Stimulated activated CD8-positive, alpha-beta memory T cell treated with anti-CD3 and anti-CD28 coated beads, Interleukin-7, amount 100 ng/mL, for 48 hours (primary cell): Measurements from ENCODE around the gene GALNS.
"Not testable (repeated sequence)": the region's sequence is repeated elsewhere in the genome, so short reads cannot be mapped to it uniquely, and the experiment has no call there.

Experiments
- DNase-seq, 2 donors: peaks; one replicate each; pipeline ENCODE4 v3.0.0-alpha.2; 2020; ENCODE audit warnings: low read depth in 1 of 2; ENCODE audit errors: extremely low read depth in 1 of 2

GALNS gene, protein sequence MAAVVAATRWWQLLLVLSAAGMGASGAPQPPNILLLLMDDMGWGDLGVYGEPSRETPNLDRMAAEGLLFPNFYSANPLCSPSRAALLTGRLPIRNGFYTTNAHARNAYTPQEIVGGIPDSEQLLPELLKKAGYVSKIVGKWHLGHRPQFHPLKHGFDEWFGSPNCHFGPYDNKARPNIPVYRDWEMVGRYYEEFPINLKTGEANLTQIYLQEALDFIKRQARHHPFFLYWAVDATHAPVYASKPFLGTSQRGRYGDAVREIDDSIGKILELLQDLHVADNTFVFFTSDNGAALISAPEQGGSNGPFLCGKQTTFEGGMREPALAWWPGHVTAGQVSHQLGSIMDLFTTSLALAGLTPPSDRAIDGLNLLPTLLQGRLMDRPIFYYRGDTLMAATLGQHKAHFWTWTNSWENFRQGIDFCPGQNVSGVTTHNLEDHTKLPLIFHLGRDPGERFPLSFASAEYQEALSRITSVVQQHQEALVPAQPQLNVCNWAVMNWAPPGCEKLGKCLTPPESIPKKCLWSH

DNA sequence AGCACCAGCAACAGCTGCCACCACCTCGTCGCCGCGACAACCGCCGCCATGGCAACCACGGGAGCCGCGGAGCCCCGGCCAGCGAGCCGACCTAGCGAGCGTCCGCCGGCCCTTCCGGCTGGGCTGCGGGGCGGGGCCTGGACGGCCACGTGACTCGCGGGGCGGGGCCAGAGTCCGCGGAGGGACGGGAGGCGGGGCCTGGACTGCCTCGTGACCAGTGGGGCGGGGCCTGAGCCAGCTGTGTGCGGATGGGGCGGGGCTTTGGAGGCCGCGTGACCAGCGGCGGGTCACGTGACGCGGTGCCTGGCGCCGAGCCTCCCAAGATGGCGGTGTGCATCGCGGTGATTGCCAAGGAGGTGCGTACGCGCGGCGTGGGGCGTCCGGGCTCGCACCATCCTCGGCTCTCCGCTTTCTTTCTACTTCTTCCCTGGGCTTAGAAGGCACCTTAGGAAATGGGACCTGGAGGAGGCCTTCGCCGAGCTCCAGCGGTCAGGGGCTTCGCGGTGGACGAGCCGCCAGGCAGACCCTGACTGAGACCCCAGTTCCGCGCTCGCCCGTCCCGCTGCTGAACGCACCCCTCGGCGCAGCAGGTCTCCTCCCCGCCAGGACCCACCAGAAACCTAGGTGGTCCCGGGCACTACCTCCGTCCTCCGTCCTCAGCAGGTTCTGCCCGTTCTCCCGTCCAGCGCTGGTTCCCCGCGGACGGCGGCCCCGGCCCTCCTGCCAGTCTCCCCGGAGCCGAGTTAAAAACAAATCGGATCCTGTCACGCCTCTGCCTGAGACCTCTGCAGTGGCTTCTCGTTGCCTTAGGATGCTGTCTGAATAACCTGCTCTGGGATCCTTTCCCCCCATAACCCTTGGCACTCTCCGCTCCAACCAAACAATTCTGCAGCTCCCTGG is at the start of gene GALNS, which contains the start of gene TRAPPC2L:
Gene GALNS, minus strand, starts transcription at position 120 of the 900 bp plus-strand sequence. Its CDS starts 70 bp downstream, at position 50.
Gene TRAPPC2L, plus strand, starts transcription at position 300 of the 900 bp plus-strand sequence. Its CDS starts 24 bp downstream, at position 324.
- peak; percentile 95 to 97 for DNase-seq

DNA sequence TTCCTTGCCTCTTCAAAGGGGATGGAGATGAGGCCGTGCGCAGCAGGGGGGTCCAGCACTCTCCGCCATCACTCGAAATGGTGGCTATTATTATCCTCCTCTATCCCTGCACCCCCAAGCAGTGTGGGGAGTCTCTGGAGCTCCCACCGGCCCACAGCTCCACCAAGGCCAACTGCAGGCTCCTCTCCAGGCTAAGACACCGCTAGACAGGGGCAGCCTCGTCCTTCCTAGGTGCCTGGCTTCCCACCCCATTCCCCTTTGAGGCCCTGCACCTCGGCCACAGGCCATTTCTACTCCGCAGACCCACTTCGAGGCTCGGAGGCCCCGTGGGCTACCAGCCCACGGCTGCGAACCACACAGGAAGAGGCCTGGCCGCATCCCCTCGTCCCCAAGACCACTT is 49.3 kb upstream of the GALNS start:
- DNase-seq = no peak

DNA sequence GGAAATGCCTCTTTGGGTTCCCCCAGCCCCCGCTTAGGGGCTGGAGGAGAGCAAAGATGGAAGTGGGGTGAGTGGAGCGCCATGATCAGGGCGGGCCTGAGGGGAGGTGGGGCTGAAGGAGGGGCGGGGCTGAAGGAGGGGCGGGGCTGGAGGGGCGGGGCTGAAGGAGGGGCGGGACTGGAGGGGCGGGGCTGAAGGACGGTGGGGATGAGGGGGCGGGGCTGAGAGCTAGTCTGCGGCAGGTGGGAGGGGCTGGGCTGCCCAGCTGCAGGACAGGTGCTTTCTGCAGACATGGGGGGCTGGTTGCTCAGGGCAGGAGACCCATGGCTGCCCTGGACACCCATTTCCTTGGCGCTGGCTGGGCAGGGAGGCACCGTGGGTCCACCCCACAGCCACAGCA is 48.8 kb upstream of the GALNS start:
- peak in 1 of 2 donors; percentile 3 for DNase-seq

DNA sequence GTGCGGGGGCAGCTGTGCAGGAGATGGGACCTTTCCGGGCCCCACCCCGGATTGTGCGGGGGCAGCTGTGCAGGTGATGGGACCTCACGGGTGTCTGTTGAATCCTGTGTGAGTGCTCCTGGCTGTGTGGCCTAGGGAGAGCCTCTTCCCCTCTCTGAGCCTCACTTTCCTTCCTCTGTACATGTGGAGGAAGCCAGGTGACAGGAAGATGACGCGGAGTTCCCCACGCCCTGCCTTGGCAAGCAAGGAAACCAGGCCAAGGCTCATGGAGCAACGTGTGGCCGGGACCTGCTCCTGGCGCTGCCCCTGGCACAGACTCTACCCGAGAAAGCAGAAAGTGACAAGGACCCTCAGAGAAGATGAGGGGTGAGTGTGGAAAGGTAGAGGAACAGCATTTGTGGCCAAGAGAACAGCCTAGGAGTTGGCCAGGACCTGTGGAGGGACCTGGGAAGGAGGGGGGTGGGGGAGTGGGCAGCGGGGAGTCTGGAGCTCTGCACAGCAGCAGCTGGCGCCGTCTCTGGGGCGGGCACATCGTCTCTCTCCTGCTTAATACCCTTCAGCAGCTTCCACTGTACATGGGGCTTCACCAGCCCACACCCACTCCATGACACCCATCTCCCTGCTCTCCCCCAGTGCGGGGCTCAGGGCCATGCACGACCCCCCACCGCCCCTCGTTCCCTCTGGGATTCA is 48.1 kb upstream of the GALNS start:
- DNase-seq = no peak

DNA sequence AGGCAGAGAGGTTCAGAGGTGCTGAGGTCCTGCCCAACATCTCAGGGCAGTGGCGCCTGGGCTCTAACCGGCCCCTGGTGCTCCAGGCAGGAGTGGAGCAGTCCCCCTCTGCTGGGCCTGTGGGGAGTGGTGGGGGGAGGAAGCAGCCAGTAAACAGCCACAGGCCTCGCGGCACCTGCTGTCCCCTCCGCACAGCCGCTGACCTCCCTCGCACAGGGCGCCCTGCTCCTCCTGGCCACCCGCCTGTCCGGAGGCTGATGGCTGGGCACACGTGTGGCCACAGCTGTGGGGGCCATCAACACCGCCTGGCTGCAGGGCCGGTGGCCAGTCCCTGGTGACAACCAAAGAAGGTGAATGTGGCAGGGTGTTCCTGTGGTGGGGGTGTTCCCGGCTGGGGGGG is 46.5 kb upstream of the GALNS start:
- DNase-seq = no peak

DNA sequence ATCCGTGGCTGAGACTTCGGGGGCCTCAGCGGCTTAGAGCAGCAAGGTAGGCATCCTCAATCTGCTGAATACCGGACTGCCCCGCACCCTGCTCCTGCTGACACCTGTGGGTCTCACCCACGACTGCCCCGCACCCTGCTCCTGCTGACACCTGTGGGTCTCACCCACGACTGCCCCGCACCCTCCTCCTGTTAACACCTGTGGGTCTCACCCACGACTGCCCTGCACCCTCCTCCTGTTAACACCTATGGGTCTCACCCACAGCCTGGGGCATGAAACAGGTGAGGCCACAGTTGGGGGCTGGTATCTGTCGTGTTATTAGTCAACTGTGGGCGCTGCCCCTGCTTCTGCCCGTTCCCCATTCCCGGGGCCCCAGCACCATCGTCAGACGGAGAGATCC is 46.0 kb upstream of the GALNS start:
- DNase-seq = no peak

DNA sequence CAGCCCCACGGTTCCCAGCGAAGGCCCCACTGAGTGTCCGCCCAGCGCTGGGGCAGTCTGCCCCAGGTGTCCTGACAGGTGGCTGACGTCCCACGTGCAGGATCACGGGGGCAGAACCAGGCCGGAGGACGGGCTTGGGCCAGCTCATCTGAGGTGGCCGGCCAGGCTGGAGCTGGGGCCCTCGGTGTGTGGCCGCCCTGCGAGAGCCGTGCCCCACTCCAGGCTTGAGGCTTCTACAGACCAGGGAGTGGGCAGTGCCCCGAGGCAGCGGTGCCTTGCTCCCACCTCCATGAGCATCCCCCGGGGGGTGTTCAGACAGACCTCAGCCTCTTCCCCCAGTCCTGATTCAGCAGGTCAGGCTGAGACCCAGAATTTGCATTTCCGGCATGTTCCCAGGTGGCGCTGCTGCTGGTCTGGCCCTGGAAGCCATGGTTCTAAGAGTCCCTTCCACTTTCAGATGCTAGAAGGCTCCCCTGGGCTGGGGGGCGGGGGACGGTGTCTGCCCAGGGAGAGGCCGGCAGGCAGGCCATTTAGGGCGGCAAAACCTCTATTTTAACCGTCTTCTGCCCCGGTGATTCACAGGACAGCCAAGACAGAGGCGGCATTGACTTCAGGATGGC is 45.1 kb upstream of the GALNS start:
- DNase-seq = no peak

DNA sequence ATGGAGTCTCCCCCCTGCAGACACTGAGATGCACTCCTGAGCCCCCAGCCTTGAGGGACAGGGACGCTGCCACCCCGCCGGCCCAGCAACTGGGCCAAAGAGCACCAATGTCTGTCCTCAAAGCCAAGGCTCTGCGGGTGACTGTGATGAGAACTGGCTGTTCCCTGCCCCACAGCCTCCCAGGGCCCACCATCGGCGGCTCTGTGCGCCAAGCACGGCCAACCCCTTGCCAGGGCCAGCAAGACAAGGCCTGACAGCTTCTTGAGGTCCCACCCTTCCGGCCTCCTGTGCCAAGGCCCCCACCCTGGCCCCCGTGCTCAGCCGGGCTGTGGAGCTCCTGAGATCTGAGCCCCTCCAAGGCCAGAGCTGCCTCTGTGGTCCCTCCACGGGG is 43.9 kb upstream of the GALNS start:
- no peak for DNase-seq

DNA sequence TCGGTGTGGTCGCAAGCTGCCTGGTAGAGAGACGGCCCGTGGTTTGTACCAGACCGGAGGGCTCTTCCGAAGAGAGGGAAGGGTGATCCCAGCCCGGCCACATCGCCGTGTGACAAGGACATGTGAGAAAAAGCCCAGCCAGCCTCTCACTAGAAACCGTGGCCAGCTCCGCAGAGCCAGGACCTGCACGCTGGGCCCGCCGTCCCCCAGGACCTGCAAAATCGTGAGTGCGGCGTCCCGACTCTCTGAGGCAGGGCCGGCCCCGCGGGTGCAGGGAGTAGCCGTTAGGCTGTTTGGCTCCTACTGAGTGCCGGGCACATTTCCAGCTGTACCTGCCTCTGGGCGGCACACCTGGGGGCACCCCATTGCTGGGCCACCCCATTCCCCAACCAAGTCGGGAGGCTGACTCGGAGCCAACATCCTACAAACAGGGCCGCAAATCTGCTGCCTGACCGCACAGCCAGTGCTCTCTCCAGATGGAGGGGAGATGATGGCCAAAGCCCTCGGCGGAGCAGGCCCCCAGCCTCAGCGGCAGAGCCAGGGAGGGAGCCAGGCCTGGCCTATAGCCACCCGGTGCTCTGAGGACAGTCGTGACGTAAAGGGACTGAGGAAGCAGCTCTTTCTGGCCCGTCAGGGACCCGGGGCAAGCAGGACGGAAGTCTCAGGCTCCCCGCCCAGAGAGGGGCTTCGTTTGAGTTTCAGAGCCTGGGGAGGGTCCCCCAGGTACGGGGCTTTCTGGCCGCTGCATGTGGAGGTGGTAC is 43.3 kb upstream of the GALNS start:
- DNase-seq = no peak

DNA sequence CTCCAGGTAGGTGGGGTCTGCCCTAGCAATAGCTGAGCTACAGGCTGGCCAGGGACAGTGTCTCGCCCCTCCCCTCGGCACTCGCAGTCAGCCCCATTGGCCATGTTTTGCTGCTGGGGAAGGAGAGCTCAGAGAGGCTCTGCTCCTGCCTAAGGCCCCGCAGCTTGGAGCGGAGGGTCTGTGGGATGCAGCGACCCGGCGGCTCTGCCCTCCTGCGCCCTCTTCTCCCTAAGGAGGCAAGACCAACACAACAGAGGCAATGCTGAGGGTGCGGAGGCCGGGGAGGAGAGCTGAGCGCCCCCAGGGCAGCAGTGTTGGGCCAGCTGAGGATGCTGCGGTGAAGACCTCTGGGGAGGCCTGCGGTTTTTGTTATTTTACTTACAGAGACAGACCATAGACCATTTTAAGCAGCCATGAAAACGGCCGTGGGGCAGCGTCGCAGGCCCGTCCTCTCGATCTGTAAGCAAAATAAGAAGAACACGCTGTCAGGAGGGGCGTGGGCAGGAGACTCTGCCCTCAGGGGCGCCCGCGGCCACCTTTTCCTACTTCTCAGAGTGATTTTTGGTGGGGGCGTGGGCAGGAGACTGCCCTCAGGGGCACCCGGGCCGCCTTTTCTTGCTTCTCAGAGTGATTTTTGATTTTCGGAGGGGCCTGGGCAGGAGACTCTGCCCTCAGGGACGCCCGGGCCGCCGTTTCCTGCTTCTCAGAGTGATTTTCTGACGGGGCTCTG is 41.1 kb upstream of the GALNS start:
- no peak for DNase-seq

DNA sequence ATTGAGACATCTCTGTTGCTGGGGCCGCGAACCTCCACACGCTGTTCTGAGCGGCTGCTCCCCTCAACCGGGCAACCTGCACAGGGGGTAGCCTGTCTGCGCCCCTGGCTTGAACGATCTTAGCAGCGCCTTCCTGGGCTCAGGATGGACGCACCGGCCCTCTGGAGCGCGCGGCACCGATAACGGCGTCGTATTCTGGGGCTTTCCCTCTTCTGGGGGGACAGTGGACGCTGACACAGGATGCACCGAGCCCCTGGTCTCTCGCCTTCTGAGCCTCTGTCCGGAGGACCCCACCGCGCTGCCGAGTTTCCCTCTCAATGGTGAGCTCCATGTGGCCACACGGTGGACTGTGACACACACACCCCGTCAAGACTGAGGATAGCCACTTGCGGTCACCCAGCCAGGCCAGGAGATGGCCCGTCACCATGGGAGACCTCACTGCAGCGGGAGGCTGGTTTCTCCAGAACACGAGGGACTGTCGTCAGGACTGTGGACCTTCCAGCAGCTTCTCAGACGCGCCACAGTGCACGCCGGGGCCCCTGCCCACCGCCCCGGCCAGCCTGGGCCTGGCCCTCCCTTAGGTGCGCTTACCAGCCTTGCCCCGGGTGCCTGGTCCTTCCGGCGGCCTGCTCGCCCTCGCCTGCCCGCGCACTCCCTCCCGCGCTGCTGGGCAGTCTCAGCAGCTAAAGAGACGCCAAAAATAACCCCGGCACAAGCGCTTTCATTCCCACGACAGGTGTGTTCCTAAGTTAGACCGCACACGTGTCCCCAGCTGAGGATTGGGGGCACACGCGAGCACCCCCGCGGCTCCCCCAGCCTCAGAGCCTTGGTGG is 39.7 kb upstream of the GALNS start:
- no peak for DNase-seq

DNA sequence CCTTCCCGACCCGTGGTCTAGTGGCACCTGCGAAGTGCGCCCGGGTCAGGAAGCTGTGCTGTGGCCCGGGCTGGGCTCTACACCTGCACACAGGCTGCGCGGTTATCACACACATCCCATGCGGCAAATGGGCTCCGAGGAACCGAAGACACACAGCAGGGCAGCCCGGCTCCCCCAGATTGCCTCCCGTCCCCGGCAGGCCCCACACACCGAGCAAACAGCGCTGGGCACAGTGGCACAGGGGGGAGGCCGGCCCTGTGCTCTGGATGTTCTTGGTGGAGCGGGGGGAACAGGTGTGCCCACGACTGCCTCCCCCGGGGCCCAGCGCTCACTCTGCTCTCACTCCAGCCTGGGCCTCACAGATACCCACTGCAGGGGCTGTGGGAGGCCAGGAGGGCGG is 38.6 kb upstream of the GALNS start:
- DNase-seq = no peak

DNA sequence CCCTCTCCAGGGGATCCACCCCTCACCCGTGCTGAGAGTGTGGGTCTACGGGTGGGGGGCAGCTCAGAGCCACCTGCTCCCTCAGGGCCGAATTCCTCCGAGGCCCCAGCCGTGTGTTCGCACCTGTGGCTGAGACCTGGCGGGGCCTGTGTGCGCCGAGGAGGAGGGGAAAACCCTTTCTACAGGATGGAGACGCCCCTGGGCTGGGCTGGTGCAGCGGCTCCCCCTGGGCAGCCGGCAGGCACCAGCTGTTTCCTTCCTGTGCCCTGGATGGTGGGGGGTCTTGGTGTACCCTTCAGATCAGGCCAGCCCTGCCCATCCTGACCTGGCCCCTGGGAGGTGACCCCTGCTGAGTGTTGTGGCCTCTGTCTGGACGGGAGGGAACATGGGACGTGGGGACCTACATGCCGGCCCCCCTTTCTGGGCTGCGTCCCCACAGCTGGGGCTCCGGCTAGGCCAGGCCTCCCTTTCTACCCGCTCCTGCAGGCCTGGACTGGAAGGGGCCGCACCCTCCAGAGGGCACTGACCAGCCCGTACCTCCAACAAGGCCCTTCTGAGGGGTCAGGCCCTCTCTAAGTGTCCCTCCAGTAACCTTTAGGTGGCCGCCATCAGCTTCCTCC is 38.0 kb upstream of the GALNS start:
- DNase-seq = no peak

DNA sequence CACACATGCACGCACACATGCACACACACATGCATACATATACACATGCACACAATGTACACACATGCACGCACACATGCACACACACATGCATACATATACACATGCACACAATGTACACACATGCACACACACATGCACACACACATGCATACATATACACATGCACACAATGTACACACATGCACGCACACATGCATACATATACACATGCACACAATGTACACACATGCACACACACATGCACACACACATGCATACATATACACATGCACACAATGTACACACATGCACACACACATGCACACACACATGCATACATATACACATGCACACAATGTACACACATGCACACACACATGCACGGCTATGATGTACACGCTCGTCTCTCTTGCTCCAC is 37.5 kb upstream of the GALNS start:
- not testable (repeated sequence) for DNase-seq

DNA sequence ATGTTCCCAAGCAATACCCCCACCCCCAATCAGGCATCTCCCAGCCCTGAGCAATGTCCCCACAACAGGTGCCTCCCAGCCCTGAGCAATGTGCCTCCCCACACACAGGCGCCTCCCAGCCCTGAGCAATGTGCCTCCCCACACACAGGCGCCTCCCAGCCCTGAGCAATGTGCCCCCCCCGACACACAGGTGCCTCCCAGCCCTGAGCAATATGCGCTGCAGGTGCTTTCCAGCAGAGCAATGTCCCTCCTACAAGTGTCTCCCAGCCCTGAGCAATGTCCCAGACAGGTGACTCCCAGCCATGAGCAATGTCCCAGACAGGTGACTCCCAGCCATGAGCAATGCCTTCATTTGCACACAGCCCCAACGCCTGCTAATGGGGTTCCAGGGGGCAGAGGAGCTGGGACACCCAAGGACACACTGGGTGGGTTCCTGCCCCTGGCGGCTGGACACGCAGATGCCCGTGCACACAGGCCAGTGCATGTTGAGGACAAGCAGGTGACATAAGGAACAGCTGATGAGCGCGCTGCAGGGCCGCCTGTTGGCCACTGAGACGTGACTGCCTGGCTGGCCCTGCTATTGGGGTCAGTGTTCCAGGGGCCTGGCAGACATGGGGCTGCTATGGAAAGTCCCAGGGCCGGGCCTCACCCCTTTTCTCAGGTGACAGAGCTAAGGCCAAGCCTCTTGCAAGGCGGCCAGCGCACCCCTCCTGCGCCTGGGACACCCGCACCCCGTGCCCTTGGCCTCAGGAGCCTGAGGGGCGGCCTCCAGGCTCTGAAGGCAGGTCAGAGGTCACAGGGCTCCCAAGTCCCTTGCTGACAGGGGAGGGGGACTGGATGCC is 36.6 kb upstream of the GALNS start:
- DNase-seq = no peak

DNA sequence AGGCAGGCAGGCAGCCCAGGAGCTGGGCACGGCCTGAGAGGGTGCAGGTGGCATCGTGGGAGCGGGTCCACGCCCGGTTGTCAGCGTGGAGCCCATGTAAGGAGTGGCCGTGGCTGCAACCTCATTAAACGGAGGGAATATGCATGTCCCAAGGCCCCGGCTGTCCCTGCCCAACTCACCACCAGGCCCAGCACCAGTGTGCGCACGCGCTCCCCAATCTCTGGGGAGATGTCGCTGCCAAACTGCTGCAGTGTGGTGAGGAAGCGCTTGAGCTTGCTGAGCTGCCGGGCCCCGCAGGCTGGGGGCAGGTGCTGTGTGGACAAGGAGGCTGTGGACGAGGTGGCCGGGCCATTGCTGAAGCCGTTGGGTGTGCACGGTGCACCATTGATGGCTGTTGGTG is 35.3 kb upstream of the GALNS start:
- DNase-seq = no peak

DNA sequence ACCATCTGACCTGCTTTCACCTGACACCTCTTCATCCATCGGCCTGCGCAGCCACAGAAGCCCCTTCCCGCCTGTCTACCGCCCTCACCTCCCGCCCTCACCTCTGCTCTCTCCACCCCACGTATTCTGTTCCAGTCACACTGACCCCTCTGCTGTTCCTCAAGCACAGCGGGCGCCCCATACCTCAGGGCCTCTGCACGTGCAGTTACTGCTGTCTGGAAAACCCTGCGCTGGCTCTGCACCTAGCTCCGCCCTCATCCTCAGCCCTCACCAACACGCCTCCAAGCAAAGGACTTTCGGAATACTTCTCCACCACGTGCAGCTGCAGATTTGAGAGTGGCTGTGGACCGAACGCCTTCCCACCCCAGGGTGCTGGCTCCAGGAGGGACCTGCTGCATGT is 34.3 kb upstream of the GALNS start:
- no peak for DNase-seq
